HG03442 (cell line): ENCODE data around the gene ZYX.
"Not testable (repeated sequence)": the region's sequence is repeated elsewhere in the genome, so short reads cannot be mapped to it uniquely, and the experiment has no call there.

Experiments used
- ATAC-seq: cut with Tn5 transposase; IDR thresholded peaks from one replicate; pipeline ENCODE4 v1.9.1; 2021; ENCODE audit warnings: mild to moderate bottlenecking, moderate library complexity; ENCODE audit not compliant: unreplicated experiment

Gene ZYX

GRCh38 chr7:143396625-143397556 lies 15.7 kb downstream of the ZYX start:
- ATAC-seq: no peak

DNA sequence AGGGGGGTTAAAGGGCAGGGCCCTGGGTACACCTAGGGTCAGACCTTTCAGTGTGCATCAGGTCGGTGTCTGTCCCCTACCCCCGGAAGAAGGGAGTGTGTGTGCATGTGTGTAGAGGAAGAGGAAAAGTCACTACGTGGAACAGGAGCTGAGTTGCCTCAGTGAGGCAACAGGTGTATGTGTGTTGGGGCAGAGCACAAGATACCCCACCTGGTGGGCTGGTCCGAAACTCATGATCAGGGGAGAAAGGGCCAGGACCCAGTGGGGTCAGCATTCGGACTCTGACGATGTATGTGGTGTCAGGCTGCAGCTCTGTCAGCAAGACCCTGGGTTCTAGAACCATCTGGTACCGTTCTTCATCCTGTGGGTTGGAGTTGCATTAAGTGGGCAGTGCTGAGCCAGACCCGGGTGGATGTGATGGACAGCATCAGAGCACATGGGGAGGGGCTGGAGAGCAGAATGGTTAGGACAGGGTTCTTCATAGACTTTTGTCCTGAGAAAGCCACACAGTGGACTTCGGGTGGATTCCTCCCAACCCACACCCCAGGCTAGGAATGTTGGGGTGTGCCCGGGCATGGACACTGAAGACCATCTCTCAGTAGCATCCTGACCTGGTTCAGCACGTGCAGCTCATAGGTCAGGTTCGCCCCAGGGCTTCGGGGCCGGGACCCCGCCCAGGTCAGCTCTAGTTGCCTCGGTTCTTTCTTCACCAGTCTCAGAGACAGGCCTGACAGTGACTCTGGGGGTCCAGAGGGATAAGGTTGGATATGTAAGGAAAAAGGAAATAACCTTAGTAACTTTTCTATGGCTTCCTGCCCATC lies 16.8 kb downstream of the ZYX start:
- no peak for ATAC-seq

DNA sequence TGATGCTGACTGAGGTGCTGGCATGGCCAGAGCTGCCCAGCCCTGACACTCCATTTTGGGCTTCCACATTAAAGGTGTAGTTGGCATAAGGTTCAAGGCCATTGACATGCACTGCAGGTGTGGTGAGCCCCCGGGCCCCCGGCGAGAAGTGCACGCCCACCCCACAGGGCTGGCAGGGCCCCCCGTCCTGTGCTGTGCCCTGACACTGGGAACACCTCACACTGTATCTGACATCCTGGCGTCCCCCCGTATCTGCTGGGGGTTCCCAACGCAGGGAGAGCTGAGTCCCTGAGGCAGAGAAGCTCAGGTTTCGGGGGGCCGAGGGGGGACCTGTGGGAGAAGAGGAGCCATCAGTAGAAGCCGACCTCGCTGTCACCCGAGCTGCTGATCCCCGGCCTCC lies 17.5 kb downstream of the ZYX start:
- no peak for ATAC-seq

- no peak for ATAC-seq
Measured at GRCh38 chr7:143399151-143399550, 18.0 kb downstream of the ZYX start.

- ATAC-seq: no peak
Measured at GRCh38 chr7:143399642-143400041, 18.5 kb downstream of the ZYX start.

- no peak for ATAC-seq
Measured at GRCh38 chr7:143401265-143401664, 20.1 kb downstream of the ZYX start.

DNA sequence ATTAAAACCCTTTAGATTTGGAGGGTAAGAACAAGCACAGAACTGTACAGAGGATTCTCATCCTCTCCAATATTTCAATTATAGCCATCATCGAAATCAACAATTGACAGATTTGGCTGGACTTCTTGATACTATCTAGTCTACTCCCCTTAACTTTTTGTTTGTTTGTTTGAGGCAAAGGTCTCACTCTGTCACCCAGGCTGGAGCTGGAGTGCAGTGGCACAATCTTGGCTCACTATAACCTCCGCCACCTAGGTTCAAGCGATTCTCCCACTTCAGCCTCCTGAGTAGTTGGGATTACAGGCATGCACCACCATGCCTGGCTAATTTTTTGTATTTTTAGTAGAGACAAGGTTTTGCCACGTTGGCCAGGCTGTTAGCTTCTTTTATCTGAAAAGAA lies 21.1 kb downstream of the ZYX start:
- ATAC-seq: not testable (repeated sequence)

GRCh38 chr7:143405173-143406001 lies 24.2 kb downstream of the ZYX start:
- no peak for ATAC-seq

- no peak for ATAC-seq
Measured at GRCh38 chr7:143406002-143406357, 24.8 kb downstream of the ZYX start.

DNA sequence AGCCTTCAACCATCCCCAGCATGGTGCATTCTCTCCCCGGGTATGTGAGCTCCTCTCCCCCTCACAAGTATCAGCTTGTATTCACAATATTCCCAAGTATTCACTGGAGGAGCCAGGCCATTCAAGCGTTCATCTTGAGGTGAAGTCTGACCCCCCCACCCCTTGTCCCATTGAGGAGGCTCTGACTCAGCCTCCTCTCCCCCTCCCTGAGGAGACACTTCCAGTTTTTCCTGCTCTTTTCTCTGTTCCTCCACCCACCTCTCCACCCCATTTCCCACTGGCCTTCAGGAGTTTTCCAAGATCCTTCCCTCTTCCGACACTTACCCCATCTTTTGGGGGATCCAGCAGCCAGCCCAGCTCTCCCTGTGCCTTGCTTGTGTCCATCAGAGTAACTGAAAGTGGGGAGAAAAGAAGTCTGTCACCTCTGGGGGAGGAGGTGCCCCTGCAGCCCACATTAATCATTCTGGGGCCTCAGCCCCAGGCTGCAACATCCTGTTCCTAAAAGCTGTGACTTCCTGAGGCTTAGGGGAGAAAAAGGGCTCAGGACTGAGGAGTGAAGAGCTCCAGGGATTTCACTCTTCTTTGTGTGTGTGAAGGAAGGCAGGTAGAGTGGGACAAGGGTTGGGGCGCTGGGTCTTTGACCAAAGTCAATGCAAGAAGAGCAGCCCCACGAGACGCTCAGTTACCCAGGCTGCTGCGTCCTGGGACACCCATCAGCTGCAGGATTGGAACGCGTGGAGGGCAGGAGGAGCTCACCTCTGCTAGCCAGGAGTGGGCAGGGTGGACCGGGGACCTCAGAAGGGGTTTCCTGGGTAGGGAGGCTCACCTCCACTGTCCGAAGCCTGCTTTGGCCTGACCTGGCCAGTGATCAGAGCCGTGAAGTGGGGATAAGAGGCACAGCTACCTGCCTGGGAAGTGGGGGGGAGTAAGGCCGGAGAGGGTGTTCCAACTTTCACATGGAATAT lies 26.4 kb downstream of the ZYX start:
- ATAC-seq: no peak

GRCh38 chr7:143408252-143408685 lies 27.1 kb downstream of the ZYX start:
- ATAC-seq: no peak

- no peak for ATAC-seq
Measured at GRCh38 chr7:143408686-143409561, 27.8 kb downstream of the ZYX start, which contains the start of gene EPHA1. TSS of gene EPHA1 (minus strand) at chr7:143408856. CDS start at chr7:143408805, 51 bp downstream.

DNA sequence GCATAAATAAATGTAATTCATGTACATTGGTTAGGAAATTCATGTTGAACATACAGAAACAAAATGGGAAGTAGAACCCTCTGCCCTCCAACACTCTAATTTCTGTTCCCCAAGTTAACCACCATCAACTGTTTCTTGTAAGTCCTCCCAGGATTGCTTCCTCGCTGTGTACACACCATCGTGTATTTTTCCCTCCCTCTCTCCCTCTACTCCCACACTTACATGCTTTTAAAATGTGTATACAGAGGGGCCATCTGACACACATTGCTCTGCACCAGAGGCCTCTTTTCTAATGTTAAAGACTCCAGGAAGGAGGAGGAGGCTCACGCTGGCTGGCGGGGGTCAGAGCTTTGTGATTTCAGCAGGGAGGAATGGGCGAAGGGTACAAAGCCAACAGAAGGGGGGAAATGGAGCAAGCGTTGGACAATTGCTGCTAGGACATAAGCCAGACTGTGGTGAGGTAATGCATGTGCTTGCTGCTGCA lies 29.4 kb downstream of the ZYX start:
- no peak for ATAC-seq

DNA sequence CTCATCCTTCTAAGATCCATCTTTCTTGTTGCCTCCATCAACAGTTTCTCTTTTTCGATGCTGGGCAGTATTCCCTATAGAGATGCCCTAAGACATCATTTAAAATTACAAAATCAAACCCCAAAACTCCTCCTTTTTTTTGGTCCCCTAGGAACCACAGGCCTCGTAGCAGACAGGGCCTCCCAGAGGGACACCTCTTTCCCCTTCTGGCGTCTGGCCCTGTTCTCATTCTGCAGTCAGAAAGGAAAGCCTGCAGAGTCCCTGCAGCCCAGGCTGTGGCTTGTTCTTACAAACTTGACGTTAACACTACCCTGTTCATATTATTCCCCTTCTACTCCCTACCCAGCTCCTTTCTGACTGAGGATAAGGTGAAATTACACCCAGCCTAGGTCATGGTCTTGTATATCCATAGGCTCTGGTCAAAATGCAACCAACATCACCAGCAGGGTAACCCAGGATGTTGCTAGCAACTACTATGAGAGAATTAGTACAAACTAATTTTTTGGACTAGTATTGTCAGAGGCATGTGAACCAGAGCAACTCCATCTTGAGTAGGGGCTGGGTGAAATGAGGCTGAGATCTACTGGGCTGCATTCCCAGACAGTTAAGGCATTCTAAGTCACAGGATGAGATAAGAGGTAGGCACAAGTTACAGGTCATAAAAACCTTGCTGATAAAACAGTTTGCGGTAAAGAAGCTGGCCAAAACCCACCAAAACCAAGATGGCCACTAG lies 31.0 kb downstream of the ZYX start:
- ATAC-seq: no peak

GRCh38 chr7:143413123-143413522 lies 32.0 kb downstream of the ZYX start:
- no peak for ATAC-seq

GRCh38 chr7:143415209-143415608 lies 34.1 kb downstream of the ZYX start:
- ATAC-seq: not testable (repeated sequence)

GRCh38 chr7:143415742-143416397 lies 34.7 kb downstream of the ZYX start:
- ATAC-seq: no peak
